K562 (cell line): ENCODE data around the gene KLHL22. TPM values are rescaled to one million over a fixed set of nuclear protein-coding genes. Genes with fewer than 3 reads are reported as not detected.
A peak's percentile ranks its signal among the peaks of the same experiment; 100 is the strongest.

Experiments
- CBFA2T2 ChIP-seq: fragments of 450-650 bp; conservative IDR thresholded peaks from 2 replicates; pipeline ENCODE4 v1.6.1; 2017; ENCODE audit warnings: mild to moderate bottlenecking
- CEBPG ChIP-seq, 3 experiments: fragments of 200-800 bp in 1 of 3; sonication (Bioruptor generic) in 1 of 3; sonication (generic) in 1 of 3; formaldehyde crosslinking in 1 of 3; IDR thresholded peaks in 2 of 3; conservative IDR thresholded peaks in 1 of 3; 2 replicates each; pipeline versions ENCODE4 v1.6.1 to v1.8.0; 2016 to 2022; ENCODE audit warnings: missing compliant biosample characterization in 2 of 3, missing genetic modification characterization in 2 of 3, mild to moderate bottlenecking in 1 of 3, missing genetic modification reagents in 1 of 3
- EHMT2 ChIP-seq: fragments of 450-650 bp; IDR thresholded peaks from 2 replicates; pipeline ENCODE4 v1.6.1; 2018; ENCODE audit warnings: antibody characterized with exemption
- FOXK2 ChIP-seq, 2 experiments: fragments of 450-650 bp; IDR thresholded peaks in 1 of 2; conservative IDR thresholded peaks in 1 of 2; 2 replicates each; pipeline ENCODE4 v1.6.1; 2016; ENCODE audit warnings: low read depth in 2 of 2, mild to moderate bottlenecking in 1 of 2
- FUS ChIP-seq: fragments of 200-400 bp; formaldehyde crosslinking; optimal IDR thresholded peaks from 2 replicates; pipeline ENCODE3; 2017; ENCODE audit warnings: low read depth, low read length
- HDAC3 ChIP-seq: fragments of 450-650 bp; IDR thresholded peaks from 2 replicates; pipeline ENCODE4 v1.6.1; 2018; ENCODE audit warnings: borderline replicate concordance, mild to moderate bottlenecking, moderate library complexity; ENCODE audit not compliant: partially characterized antibody
- HOXB6 ChIP-seq: fragments of 250-450 bp; sonication (Bioruptor Pico); IDR thresholded peaks from 2 replicates; pipeline ENCODE4 v1.5.1; 2022; ENCODE audit warnings: mild to moderate bottlenecking, borderline replicate concordance
- LARP7 ChIP-seq: fragments of 450-650 bp; IDR thresholded peaks from 2 replicates; pipeline ENCODE4 v1.6.1; 2016
- MEIS2 ChIP-seq: fragments of 450-650 bp; IDR thresholded peaks from 2 replicates; pipeline ENCODE4 v1.6.1; 2014; ENCODE audit warnings: mild to moderate bottlenecking; ENCODE audit not compliant: partially characterized antibody
- NFIX ChIP-seq: fragments of 250-450 bp; sonication (Bioruptor Pico); IDR thresholded peaks from 2 replicates; pipeline ENCODE4 v1.4.0; 2020; ENCODE audit warnings: low read depth, mild to moderate bottlenecking, moderate library complexity
- NFXL1 ChIP-seq: fragments of 450-650 bp; formaldehyde crosslinking; IDR thresholded peaks from 2 replicates; pipeline ENCODE4 v1.4.0; 2021; ENCODE audit warnings: mild to moderate bottlenecking
- NR3C1 ChIP-seq: sonication (generic); formaldehyde crosslinking; IDR thresholded peaks from 2 replicates; pipeline ENCODE4 v1.8.1; 2022; ENCODE audit warnings: missing genetic modification reagents
- PHTF2 ChIP-seq: fragments of 250-450 bp; sonication (Bioruptor Pico); IDR thresholded peaks from 2 replicates; pipeline ENCODE4 v1.5.0; 2021; ENCODE audit warnings: mild to moderate bottlenecking
- RBM22 ChIP-seq: fragments of 200-400 bp; formaldehyde crosslinking; IDR thresholded peaks from 2 replicates; pipeline ENCODE4 v1.6.1; 2018; ENCODE audit warnings: low read length, low read depth; ENCODE audit not compliant: poor library complexity, severe bottlenecking
- SAP30 ChIP-seq: fragments of 200-600 bp; sonication (generic); IDR thresholded peaks from 2 replicates; pipeline ENCODE4 v1.6.1; 2012; ENCODE audit warnings: borderline replicate concordance, low read depth, mild to moderate bottlenecking, moderate library complexity, low read length, control low read depth, inconsistent platforms; ENCODE audit not compliant: insufficient read depth, poor library complexity, severe bottlenecking
- TARDBP ChIP-seq: fragments of 450-650 bp; IDR thresholded peaks from 2 replicates; pipeline ENCODE4 v1.6.1; 2016
- THRB ChIP-seq: fragments of 450-650 bp; formaldehyde crosslinking; conservative IDR thresholded peaks from 2 replicates; pipeline ENCODE4 v1.4.0; 2022; ENCODE audit warnings: mild to moderate bottlenecking, missing genetic modification characterization
- U2AF2 ChIP-seq: fragments of 200-400 bp; formaldehyde crosslinking; optimal IDR thresholded peaks from 2 replicates; pipeline ENCODE3; 2017; ENCODE audit warnings: low read depth, mild to moderate bottlenecking, low read length
- VEZF1 ChIP-seq: fragments of 200-800 bp; sonication (Bioruptor generic); IDR thresholded peaks from 2 replicates; pipeline ENCODE4 v1.6.1; 2017; ENCODE audit warnings: missing genetic modification characterization, missing compliant biosample characterization
- ZFPM2 ChIP-seq: fragments of 250-450 bp; sonication (Bioruptor Pico); IDR thresholded peaks from 2 replicates; pipeline ENCODE4 v1.5.1; 2022; ENCODE audit warnings: mild to moderate bottlenecking
- ZNF224 ChIP-seq: sonication (generic); formaldehyde crosslinking; IDR thresholded peaks from 2 replicates; pipeline ENCODE4 v1.8.0; 2022; ENCODE audit warnings: mild to moderate bottlenecking, missing genetic modification reagents
- ZNF639 ChIP-seq, 2 experiments: fragments of 200-800 bp in 1 of 2; sonication (Bioruptor generic) in 1 of 2; sonication (generic) in 1 of 2; formaldehyde crosslinking in 1 of 2; IDR thresholded peaks in 1 of 2; conservative IDR thresholded peaks in 1 of 2; 2 replicates each; pipeline versions ENCODE4 v1.5.0 to v1.6.1; 2016 to 2020; ENCODE audit warnings: missing compliant biosample characterization in 1 of 2, missing genetic modification characterization in 1 of 2, missing genetic modification reagents in 1 of 2
- ZNF668 ChIP-seq: fragments of 250-450 bp; sonication (Bioruptor Pico); IDR thresholded peaks from 2 replicates; pipeline ENCODE4 v1.8.0; 2022; ENCODE audit warnings: mild to moderate bottlenecking, inconsistent platforms
- ZNF830 ChIP-seq: fragments of 250-450 bp; sonication (Bioruptor Pico); IDR thresholded peaks from 2 replicates; pipeline ENCODE4 v1.5.0; 2021; ENCODE audit warnings: mild to moderate bottlenecking
- polyA plus RNA-seq, 8 experiments: library from polyadenylated mRNA; depleted of rRNA in 4 of 8; stranded (reverse) in 5 of 8; unstranded in 3 of 8; fragments of >200 nt; fragmentation: Nextera tagmentation in 2 of 8; fragmentation: Illumina TruSeq in 1 of 8; extraction: Ambion mirVana in 2 of 8; extraction: Trizol in 1 of 8; gene quantifications; 2 replicates each; pipeline versions ENCODE4 v1.2.1 to v1.2.3, GENCODE V29; 2011 to 2014; ENCODE audit warnings: inconsistent platforms in 1 of 8, missing spikeins in 1 of 8
- total RNA-seq, 7 experiments: library from RNA; depleted of rRNA in 6 of 7; stranded (reverse); fragments of >200 nt in 6 of 7; fragmentation: Illumina TruSeq in 2 of 7; extraction: Trizol in 2 of 7; gene quantifications; 2 replicates each; pipeline versions ENCODE4 v1.2.1 to v1.2.3, GENCODE V29; 2011 to 2021; ENCODE audit warnings: low replicate concordance in 1 of 7

KLHL22 gene
- total and polyA plus RNA-seq, 9 of the 15 experiments (the other 6 are each of a cell fraction or from before 2014, with no cell fraction given): 1.3 to 25.6 (median 15.2) TPM

GRCh38 chr22:20428496-20429253 is 66.9 kb downstream of the KLHL22 start (continued):
- TF ChIP-seq ZNF639 (CRISPR knock-in tag; conservative IDR thresholded peaks at IDR 0.05 in 1 of 2, IDR thresholded peaks at IDR 0.05 in 1 of 2) (peak in 1 of 2 experiments; percentile 1; a peak in 1 of 4 replicates), CEBPG (CRISPR knock-in tag; IDR thresholded peaks at IDR 0.05) (peak; percentile 45; the same call in 1 of the 2 replicates), CEBPG (tag; conservative IDR thresholded peaks at IDR 0.05 in 1 of 2, IDR thresholded peaks at IDR 0.05 in 1 of 2) (no peak), ZFPM2 (0 out of 2 replicates have a peak, but pooled peaks have one; percentile 23), HDAC3 (no peak), PHTF2 (CRISPR knock-in tag) (peak; percentile 71; the same call in 1 of the 2 replicates), CBFA2T2 (no peak), SAP30 (peak; percentile 5), ZNF830 (CRISPR knock-in tag) (peak; percentile 78; the same call in 1 of the 2 replicates), FOXK2 (conservative IDR thresholded peaks at IDR 0.05 in 1 of 2, IDR thresholded peaks at IDR 0.05 in 1 of 2; ENCODE audit: low read depth in 2 of 2) (no peak), TARDBP (no peak), MEIS2 (no peak), LARP7 (peak; percentile 75; the same call in 1 of the 2 replicates), THRB (peak; percentile 93), ZNF668 (CRISPR knock-in tag) (no peak), ZNF224 (CRISPR knock-in tag) (no peak), RBM22 (no peak), VEZF1 (CRISPR knock-in tag) (no peak), FUS (no peak), HOXB6 (CRISPR knock-in tag) (no peak), NR3C1 (CRISPR knock-in tag) (0 out of 2 replicates have a peak, but pooled peaks have one; percentile 42), NFIX (CRISPR knock-in tag) (0 out of 2 replicates have a peak, but pooled peaks have one; percentile 4), NFXL1 (CRISPR knock-in tag) (0 out of 2 replicates have a peak, but pooled peaks have one; percentile 10), EHMT2 (no peak), U2AF2 (no peak)
